GM18511 (cell line): ENCODE measurements around the gene DYNLRB1.

Experiments used
- ATAC-seq: cut with Tn5 transposase; IDR thresholded peaks from one replicate; pipeline ENCODE4 v1.9.1; 2021; ENCODE audit warnings: mild to moderate bottlenecking, moderate library complexity; ENCODE audit not compliant: unreplicated experiment

The DYNLRB1 gene

DNA sequence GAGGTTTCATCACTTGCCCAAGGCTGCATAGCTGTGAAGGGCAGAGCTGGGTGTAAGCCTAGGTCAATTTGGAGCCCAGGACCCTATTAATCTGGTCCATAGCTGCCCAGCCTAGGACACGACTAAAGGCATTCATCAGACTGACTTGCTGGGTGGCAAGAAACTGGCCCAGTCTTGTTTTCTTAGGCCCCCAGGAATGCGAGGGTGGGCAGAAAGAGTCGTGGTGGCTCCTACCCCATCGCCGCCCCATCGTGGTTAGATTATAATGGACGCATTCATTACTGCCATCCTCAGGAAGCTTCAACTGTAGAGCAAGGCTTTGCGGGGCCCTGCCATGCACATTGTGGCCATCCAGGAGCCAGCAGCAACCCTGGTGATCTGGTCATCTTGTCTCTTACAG, 16.1 kb downstream of the DYNLRB1 start:
- ATAC-seq: no peak

- ATAC-seq: no peak
These were observed 16.5 kb downstream of the DYNLRB1 start for GRCh38 chr20:34532756-34533155.

DNA sequence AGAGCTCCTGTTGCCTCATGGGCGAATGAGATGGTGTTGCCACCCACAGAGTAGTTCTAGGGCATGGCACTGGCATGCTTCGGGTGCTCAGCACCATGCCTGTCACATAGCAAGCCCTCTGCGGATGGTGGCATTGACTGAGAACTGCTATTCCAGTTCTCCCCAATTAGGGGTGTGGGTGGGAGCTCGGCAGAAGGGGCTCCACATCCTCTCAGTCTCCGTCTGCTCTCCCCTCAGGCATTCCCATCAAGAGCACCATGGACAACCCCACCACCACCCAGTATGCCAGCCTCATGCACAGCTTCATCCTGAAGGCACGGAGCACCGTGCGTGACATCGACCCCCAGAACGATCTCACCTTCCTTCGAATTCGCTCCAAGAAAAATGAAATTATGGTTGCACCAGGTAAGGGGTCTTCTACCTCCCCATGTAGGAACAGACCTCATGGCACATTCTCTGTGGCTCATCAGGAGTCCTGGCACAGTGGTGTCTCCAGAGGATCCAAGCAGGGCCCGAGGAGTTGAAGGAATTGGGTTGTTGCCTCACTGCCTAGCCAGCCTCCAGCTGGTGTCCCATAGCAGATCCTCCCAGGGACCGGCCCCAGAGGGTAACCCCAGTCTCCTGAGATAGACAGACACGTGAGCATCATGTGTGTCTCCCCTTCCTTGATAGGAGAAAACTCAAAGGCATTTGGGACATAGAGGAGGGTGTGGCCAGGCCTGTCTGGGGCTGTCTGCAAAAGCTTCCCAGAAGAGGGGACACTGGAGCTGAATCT, 18.4 kb downstream of the DYNLRB1 start:
- no peak for ATAC-seq

GRCh38 chr20:34535301-34535840, 19.1 kb downstream of the DYNLRB1 start:
- ATAC-seq: no peak

DNA sequence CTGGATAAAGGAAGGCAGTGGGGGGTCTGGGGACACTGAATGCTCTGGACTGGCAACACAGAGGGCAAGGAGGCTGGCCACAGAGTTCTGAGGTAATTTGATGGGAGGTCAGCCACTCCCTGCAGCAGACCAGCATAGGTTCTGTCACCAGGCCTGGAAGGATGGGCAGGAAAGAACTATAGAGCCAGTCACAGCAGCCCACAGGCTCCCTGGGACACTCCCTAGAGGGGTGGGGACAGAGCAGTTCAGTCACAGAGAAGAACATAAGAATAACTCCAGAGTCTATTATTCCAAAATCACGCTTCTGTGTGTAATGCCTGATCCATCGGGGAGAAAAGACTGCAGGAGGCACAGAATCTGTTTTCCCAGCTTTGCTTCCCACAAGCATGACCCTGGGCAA, 19.6 kb downstream of the DYNLRB1 start:
- no peak for ATAC-seq

- no peak for ATAC-seq
These were observed 20.7 kb downstream of the DYNLRB1 start for GRCh38 chr20:34536798-34537394.

GRCh38 chr20:34537651-34538050, 21.4 kb downstream of the DYNLRB1 start:
- ATAC-seq: no peak

DNA sequence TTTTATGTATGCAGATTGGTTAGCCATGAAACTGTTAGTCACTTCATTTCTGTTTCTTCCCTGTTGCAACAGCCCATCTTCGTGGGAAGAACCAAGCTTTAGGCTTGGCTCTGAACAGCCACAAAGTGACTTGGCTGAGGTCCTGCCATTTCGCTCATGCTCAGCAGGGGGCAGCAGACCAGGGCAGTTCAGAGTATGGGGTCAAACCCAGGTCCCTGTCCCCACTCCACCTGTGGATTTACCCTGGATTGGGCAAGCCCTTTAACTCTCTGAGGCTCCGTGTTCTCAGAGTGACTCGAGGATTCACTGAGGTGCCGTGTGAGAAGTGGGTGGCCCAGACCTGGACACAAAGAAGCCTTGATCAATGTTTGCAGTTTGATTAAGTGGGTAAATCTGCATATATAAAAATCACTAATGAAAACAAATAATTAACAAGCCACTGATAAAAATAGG, 22.5 kb downstream of the DYNLRB1 start:
- no peak for ATAC-seq

DNA sequence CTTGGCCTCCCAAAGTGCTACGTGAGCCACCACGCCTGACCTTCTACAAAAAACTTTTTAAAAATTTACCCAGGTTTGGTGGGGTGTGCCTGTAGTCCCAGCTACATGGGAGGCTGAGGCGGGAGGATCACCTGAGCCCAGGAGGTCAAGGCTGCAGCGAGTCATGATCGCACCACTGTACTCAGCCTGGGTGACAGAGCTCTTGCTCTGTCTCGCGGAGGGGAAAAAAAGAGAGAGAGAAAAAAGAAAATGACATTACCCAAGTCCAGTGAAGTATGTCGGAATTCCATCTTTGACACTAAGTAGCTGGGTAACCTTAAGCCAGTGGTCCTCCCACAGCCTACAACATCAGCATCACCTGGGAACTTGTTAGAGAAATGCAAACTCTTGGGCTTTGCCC, 23.5 kb downstream of the DYNLRB1 start:
- no peak for ATAC-seq

DNA sequence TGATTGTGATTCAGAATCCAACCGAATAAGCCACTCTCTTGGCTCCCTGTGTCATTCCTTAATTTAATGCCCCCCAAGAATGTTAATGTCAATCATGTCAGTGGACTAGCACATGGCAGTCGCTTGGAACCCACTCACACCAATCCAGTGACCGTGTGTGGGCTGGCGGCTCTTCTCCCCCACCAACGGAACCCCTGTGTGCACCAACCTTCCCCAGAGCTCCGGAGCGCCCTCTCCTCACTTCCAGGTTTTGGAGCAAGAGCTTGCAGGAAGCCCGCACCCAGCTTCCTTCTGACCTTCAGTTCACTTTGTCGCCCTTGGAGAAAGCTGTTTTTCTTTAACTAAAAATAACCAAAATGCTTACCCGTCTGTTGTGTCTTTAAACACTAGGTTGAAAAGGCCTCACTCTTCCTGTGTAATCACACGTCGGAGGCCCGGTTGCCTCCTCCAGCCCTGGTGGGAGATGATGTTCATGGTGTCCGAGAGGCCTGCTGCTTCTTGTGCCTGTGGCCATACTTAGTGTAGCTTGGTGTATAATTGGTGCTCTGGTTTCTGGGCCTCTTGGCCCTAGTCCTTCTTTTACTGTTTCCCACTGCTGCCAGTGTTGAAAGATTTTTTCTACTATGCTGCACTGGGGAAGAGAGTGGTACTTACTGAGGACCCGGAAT, 24.5 kb downstream of the DYNLRB1 start:
- no peak for ATAC-seq

GRCh38 chr20:34541264-34541901, 25.2 kb downstream of the DYNLRB1 start:
- ATAC-seq: no peak

GRCh38 chr20:34541917-34542316, 25.7 kb downstream of the DYNLRB1 start:
- no peak for ATAC-seq

DNA sequence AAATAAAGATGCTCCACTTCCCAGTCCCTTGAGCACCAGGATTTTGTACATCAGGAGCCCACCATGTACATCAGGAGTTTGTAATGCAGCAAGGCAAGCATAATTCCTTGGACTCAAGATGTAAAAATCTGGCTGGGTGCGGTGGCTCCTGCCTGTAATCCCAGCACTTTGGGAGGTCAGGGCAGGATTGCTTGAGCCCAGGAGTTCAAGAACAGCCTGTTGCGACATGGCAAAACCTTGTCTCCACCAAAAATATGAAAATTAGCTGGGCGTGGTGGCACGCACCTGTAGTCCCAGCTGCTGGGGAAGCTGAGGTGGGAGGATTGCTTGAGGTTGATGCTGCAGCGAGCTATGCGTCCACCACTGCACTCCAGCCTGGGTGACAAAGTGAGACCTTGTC, 26.2 kb downstream of the DYNLRB1 start:
- ATAC-seq: no peak

DNA sequence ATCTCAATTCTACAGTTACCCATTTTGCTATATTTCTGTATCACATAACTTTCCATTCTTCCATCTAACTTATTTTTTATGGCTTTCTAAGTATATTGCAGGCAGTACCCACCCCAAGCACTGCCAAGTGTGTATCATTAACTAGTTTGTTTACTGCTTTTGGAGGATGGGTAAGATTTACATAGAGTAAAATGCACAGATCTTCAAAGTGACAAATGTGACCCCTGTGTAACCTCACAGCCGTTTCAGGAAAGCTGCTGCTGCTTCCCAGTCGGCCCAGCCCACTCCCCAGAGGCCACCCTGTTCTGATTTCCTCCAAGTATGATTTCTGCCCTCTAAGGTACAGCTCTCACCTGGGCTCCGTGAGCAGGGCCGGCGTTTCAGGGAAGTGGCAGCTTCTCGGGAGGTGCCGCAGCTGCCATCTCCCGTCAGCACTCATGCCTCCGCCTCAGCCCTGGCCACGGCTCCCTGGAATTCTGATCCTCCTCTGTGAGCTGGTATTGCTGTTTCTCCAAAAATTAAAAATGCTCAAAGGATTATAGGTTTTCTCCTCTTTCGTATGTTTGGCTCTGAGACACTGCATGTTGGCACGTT, 27.3 kb downstream of the DYNLRB1 start:
- no peak for ATAC-seq

DNA sequence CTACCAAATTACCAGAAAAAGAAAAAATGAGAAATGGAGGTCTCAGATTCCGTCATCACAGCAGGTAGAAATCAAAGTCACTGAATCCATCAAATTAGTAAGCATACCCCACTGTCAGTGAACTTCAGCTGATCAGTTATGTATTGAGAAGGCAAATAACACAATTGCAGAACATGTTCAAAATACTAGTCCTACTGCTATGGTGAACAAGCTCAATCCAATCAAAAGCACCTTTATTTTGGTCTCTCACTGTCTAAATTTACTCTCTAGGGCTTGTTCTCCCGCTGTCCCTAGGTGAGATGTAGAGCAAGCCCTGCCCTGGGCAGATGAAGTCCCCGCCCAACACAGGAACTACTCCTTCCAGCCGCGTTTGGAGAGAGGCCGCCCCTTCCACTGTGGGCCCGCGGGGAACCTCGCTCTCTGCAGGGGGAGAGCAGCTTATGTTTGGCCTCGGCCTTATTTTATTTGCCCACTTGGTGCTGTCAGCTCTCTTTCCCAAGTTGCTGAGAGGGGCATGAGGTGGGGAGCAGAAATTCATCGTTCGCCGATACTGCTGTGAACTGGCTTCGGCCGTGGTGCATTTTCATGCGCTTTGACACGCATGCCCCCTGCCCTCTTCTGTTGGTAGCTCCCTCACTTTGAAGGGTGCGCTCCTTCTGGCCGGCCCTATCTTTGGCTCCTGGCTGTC, 28.0 kb downstream of the DYNLRB1 start:
- ATAC-seq: no peak

GRCh38 chr20:34546751-34547181, 30.5 kb downstream of the DYNLRB1 start:
- ATAC-seq: no peak

- no peak for ATAC-seq
These were observed 31.8 kb downstream of the DYNLRB1 start for GRCh38 chr20:34547844-34548613.

DNA sequence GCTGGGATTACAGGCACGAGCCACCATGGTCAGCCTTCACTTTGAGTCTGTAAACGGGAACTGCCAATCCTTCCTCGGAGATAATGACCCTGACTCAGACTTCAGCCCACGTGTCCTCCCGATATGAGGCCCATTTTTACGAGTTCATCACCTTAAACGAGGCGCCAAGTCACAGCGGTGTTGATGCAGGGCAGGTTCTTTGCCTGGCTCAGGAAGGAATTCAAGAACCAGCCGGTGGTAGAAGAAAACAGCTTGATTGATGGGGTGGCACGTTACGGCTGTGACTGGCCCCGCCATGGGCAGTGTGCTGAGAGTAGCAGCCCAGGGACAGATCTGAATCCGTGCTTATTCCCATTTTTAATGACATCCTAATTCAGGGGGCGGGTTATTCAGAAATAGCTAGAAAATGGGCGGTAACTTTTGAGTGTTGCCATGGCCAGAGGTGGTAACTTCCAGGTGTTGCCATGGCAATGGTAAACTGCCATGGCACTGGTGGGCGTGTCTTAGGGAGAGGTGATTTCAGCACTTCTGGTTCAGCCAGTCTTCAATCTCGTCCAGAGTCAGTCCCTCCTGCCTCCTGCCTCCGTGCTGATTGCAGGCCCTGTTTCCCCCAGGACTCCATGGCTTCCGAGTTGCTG, 33.2 kb downstream of the DYNLRB1 start:
- no peak for ATAC-seq

GRCh38 chr20:34549929-34550305, 33.7 kb downstream of the DYNLRB1 start:
- no peak for ATAC-seq
